GM18517 (cell line): Measurements from ENCODE around the gene ZDHHC11.
"Not testable (repeated sequence)": the region's sequence is repeated elsewhere in the genome, so short reads cannot be mapped to it uniquely, and the experiment has no call there.

Source experiments
- ATAC-seq: cut with Tn5 transposase; IDR thresholded peaks from one replicate; pipeline ENCODE4 v1.9.1; 2021; ENCODE audit warnings: mild to moderate bottlenecking, moderate library complexity; ENCODE audit not compliant: unreplicated experiment

ZDHHC11 gene

GRCh38 chr5:763998-764781, 86.6 kb downstream of the ZDHHC11 start:
- ATAC-seq = no peak

GRCh38 chr5:763397-763796, 87.4 kb downstream of the ZDHHC11 start:
- no peak for ATAC-seq

GRCh38 chr5:762996-763395, 87.8 kb downstream of the ZDHHC11 start:
- ATAC-seq = not testable (repeated sequence)

- no peak for ATAC-seq
Measured at GRCh38 chr5:761854-762710, 88.7 kb downstream of the ZDHHC11 start.

- no peak for ATAC-seq
Measured at GRCh38 chr5:761059-761771, 89.6 kb downstream of the ZDHHC11 start.

- ATAC-seq = no peak
Measured at GRCh38 chr5:760363-761058, 90.3 kb downstream of the ZDHHC11 start.

- no peak for ATAC-seq
Measured at GRCh38 chr5:759781-760362, 90.9 kb downstream of the ZDHHC11 start.

GRCh38 chr5:759111-759751, 91.6 kb downstream of the ZDHHC11 start:
- no peak for ATAC-seq

- ATAC-seq = no peak
Measured at GRCh38 chr5:758698-759053, 92.1 kb downstream of the ZDHHC11 start.

- no peak for ATAC-seq
Measured at GRCh38 chr5:757931-758697, 92.7 kb downstream of the ZDHHC11 start.

- ATAC-seq = no peak
Measured at GRCh38 chr5:757346-757930, 93.3 kb downstream of the ZDHHC11 start.

GRCh38 chr5:756865-757345, 93.9 kb downstream of the ZDHHC11 start:
- no peak for ATAC-seq

- no peak for ATAC-seq
Measured at GRCh38 chr5:756171-756570, 94.6 kb downstream of the ZDHHC11 start.

GRCh38 chr5:754143-754632, 96.6 kb downstream of the ZDHHC11 start:
- not testable (repeated sequence) for ATAC-seq

- ATAC-seq = not testable (repeated sequence)
Measured at GRCh38 chr5:753567-754142, 97.1 kb downstream of the ZDHHC11 start.

GRCh38 chr5:752532-753115, 98.2 kb downstream of the ZDHHC11 start:
- ATAC-seq = not testable (repeated sequence)

- not testable (repeated sequence) for ATAC-seq
Measured at GRCh38 chr5:751992-752391, 98.8 kb downstream of the ZDHHC11 start.

GRCh38 chr5:751496-751895, 99.3 kb downstream of the ZDHHC11 start:
- no peak for ATAC-seq
